Stimulated activated CD8-positive, alpha-beta memory T cell treated with anti-CD3 and anti-CD28 coated beads, Interleukin-7, amount 100 ng/mL, for 48 hours (primary cell): ENCODE measurements around the gene HOXB8.

Experiments
- DNase-seq, 2 donors: peaks; one replicate each; pipeline ENCODE4 v3.0.0-alpha.2; 2020; ENCODE audit warnings: low read depth in 1 of 2; ENCODE audit errors: extremely low read depth in 1 of 2

Gene HOXB8

DNA sequence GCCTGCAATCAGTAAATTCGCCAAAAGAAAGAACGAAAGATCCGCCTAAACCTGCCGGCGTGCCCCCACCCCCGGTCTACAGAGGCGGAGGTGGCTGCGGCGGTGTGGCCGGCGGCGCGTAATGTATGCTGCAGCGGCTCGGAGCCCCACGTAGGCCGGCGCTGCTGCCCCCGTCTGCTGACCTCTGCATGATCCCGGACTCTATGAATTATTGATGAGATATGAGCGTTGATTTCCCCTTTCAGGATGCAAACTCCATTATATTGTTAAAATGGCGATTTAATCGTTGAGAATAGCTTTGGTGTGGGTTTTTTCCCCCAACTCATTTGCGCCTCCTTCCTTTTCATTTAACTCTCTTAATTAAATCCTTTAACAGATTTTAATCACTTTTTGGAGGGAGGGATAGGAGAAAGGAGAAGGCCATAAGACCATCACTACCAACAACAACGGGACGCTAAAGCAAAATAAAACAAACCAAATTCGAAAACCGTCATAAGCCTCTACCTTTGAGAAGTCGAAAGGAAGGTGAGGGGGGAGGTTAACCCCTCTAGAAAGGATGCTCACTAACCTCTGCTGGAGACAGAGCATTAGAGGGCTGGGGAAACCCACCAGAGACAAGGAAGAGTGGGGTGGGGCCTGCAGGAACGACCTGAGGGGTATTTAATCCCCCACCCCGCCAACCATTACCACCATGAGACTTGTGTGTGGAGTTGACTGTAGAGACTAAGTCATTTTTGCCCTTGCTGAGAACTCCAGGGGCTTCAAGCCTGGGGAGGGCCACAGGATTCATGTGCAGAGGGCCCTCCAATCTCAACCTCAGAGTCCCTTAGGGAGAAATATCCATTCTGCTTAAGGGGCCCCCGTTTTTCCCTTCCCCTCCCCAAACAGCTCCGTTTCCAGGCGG lies 28.5 kb downstream of the HOXB8 start:
- DNase-seq: no peak

DNA sequence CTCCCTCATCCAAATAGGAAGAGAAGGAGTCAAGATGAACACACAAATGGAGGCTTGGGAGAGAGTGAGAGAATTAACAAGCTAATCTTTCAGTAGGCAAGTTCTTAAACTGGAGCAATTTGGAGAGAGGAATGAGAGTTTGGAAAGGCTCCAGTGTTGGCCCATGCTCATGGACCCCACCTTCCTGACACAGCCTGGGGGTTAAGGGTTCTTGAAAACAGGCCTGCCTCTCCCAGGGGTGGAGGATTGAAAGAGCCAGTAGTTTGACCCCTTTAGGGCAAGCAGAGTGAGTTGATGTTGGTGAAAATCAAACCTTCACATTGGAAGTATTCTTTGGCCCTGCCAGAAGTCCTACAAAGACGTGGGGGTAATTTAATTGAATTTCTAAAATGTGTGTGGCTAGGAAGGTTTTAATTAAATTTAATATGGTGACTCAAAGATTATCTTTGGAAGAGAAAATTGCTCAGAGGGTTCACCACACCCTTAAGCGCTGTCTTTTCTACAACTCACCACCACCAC lies 30.8 kb downstream of the HOXB8 start:
- DNase-seq: no peak

DNA sequence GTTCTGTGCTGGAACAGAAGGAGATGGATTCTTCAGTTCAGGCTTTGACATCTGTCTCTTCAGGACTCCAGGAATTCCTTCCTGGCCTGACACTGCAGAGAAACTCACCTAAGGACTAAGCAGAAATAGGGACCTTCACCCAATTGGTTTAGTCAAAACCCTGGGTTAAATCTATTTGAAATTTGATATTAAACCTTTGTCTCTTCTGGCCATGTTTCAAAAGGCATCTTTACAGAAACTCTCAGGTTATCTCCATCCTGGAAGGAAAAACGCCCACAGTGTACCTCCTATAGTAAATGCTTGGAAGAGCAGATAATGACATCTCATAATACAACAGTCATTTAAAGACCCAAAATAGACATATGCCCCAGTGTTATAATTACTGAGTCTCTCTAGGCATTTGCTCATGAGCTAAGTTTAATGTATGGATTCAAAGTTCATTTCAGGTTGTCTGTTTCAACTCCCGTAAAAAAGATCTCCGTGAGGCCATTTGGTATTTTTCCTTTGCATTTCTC lies 31.3 kb downstream of the HOXB8 start:
- DNase-seq: no peak

DNA sequence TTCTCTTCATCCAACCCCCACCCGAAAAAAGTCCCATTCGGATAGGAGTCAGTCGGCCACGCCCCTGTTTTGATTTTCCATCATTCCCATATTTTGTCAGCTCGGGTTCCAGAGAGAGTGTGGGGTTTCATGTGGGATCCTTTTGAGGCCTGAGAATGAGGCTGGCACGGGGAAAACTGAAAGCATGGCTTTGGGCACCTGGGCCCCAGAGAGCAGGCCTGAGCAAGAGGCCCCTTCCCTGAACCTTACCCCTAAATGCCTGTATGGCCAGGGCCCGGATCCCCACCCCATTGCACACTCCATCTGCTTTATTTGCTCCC lies 32.4 kb downstream of the HOXB8 start:
- DNase-seq: no peak

DNA sequence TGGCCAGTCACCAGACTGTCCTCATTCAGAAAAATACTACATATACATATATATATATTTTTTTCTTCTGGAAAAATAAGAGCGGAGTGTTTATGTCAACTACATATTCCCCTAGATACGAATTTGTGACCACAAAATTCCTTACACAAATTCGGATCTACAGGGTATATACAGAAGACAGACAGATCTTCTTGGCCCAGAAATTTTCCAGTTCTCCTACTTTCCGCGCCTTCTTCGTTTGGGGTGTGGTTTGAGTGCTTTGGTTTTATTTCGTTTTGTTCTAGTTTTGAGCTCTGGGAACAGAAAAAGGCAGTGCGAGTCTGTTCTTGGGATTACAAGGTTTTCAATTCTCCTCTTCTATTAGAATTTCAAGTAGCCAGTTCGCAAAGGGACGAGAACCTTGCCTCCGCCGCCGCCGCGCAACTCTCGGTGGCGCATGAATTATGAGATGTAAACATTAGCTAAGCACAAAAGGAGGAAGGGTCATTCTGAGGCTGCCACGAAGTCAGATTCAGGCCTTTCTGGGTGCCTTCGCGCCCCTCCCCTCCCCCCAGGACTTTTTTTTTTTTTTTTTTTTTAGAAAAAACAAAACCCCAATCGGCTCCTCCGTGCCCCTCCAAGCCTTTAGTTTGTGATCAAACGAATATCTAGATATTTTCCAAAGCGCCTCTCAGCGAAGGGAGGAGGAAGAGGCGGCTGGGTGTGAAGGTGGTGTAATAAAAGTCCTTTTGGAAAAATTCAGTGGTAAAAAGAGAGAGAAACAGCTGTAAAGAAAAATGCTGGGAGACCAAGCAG lies 35.1 kb downstream of the HOXB8 start:
- no peak for DNase-seq

DNA sequence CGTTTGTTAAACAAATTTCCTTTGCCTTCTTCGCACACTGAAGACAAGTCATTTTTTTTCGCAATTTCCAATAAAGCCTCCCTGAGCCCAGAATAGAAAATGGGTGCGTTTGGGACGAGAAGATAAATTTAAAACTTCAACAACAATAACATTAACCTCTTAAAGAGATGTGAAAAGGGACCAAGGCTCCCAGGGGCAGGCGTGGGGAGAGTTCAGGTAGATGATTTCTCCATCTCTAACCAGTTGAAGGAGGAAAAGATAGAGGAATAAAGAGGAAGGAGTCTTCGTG lies 35.7 kb downstream of the HOXB8 start:
- DNase-seq: no peak

DNA sequence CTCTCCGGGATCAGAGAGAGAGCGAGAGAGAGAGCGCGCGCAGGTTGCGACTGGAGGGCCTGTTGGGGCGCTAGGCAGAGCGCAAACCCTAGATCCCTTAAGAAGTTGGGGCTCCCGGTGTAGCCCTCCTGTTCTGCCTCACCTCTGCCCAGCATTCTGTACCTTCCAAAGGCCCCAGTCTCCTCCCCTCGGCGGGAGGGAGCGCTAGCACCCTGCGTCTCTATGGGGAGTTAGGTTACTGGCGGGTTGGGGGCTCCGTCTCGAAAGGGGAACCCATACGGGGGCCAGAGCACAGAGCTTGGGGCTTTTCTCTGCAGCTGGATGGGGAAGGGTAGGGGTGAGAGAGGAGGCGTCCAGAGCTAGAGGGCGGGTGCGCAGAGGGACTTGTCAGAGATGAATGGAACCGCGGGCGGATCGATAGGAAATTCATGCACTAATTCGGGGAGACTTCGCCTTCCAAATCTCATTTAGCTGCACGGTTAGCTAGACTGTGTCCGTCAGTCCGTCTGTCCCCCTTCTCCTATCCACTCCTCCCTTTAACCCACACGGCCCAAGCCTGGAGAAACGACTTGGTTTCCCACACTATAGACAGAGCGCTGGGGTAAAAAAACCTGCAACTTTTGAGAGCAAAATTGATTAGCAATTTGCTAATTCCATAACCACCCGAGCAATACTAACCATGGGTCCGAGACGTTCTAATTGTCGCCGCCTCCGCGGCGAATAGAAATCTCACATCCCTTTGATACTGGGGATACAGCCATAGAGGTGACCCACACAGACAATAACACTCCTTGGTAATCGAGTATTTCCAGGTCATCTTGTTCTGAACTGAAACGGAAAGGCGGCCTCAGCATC lies 36.2 kb downstream of the HOXB8 start:
- no peak for DNase-seq

DNA sequence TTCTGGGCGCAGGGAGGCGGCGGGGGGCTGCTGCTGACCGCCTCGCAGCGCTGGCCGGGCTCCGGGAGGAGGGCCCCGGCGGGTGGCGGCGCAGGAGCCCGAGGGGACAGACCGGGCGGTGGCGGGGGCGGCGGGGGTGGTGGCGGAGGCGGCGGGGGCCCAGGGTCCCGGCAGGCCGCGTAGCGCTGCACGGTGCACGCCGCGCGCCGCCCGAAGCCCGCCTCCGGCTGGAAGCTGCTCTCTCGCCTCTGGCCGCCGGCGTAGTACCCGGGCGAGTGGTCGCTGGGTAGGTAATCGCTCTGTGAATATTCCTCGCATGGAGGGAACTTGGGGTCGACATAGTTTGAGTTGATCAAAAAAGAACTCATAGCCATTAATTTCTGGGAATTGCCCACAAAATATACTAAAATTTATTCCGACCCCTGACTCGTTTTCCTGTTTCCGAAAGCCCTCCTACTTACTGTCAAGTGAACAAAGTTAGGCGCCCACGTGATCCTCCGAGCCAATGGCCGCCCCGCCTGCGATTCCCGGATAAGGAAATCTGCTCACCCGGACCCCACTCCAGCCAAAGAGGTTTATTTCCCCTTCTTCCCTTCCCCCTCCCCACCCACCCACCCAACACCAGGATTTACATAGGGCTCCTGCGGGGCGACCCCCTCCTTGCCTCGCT lies 37.0 kb downstream of the HOXB8 start, which contains the start of gene HOXB4:
TSS of gene HOXB4 (minus strand) at position 405 of the 670 bp plus-strand sequence. CDS start at position 374, 31 bp downstream.
- peak in 1 of 2 donors; percentile 61 for DNase-seq

DNA sequence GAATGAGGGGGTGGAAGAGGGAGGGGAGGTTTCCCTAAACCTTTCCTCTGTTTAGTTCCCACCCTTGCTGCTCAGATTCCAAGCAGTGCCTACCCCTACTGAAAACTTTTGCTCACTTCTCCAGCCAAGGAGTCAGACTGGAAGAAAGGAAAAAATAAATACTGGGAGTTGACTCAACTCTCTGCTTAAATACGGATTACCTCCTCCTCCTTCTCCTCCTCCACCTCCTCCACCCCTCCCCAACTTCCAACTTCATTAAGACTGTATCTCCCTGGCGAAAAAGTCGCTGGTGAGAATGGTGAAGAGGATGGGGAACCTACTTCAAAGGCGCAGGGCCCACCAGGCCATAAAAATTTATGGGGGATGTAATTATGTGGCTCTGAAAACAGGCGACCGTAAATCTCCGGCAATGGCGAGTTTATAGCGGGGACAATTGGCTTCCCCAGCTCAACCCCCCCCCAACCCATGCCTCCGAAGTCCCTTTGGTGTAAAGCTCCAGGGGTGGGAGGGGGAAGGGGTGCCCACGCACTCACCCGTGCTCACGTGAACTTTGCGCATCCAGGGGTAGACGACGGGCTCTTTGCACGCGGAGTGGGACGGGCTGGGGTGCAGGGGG lies 37.7 kb downstream of the HOXB8 start:
- no peak for DNase-seq

DNA sequence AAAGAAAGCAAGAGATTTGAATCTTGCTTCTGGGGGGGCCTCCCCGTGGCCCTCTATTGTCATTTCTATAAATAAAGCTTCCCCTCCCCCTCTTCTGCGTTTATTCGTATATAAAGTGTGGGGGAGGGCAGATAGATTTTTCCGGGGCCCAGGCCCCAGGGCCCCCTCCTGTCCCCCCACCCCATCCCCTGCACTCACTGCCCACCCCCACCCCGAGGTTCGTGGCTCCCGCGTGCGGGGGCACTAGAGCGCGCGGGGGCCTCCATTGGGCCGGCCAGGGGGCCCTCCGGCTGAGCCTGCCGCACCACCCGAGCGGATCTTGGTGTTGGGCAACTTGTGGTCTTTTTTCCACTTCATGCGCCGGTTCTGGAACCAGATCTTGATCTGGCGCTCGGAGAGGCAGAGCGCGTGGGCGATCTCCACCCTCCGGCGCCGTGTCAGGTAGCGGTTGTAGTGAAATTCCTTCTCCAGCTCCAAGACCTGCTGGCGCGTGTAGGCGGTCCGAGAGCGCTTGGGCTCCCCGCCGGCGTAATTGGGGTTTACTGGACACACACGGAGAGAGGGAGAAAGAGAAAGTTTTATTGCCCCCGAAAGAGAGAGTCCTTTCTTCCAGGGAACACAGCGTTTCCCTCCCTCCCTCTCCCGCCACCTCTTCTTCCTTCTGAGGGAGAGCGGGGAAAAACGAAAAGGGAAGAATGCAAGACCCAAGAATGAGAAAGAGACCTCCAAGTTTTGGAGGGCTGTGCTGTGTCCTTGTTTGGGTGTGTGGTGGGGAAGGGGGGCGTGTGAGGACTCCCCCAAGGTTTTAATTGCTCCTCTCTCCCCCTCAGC lies 38.4 kb downstream of the HOXB8 start:
- no peak for DNase-seq

DNA sequence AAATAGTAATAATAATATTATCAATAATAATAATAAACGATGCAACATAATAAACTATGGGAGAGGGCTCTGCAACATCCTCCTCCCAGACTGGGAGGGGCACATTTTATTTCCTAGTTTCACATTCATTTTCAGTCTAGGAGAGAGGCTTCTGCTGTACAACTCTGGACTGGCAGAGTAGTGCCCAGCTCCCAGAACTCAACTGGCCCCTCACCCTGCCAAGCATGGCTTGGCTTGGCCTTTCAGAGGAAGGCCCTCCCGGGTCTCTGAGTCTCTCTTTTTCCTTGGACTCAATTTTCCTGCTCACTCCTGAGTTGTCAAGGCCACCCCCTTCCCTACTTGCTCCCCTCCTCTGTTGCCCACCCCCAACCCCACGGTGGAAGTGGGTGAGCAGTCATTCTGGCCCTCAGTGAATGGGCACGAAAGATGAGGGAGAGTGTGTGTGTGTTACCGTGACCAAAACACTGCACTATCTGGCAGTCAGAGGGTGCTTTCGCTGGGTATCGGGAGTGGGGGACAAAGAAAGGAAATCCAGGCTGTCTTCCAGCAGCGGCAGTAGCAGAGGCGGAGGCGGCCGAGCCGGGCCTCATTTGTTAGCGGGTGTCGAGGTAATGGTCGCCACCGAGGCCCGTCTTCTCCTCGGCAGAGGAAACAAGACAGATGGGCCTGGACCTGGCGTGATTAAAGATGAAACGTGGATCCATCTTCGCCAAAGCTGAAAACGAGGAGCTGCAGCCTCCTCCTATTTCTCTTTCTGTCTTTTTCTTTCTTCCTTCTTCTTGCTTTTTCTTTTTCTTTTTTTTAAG lies 39.2 kb downstream of the HOXB8 start:
- DNase-seq: no peak

DNA sequence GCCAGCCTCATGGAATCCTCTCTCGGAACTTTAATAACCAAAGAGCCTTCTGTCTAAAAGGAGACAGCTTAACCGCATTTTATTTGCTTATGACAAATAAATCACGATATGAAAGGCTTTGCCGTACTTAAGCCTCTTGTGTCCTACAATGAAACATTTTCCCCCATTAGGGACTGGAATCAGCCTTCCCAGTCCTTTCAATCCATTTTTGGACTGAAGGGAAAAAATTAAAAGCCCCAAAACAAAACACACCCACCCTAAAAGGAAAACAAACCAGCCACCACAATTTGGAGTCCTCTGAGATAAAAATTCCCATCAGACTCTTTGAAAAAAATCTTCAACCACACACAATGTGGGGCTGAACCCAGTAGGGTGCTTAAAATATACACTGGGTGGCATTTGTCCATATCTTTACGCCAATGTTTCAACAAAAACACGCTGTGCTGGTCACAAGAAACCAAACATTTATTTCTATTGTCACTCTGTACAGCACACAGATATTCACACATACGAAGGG lies 40.0 kb downstream of the HOXB8 start:
- DNase-seq: no peak

DNA sequence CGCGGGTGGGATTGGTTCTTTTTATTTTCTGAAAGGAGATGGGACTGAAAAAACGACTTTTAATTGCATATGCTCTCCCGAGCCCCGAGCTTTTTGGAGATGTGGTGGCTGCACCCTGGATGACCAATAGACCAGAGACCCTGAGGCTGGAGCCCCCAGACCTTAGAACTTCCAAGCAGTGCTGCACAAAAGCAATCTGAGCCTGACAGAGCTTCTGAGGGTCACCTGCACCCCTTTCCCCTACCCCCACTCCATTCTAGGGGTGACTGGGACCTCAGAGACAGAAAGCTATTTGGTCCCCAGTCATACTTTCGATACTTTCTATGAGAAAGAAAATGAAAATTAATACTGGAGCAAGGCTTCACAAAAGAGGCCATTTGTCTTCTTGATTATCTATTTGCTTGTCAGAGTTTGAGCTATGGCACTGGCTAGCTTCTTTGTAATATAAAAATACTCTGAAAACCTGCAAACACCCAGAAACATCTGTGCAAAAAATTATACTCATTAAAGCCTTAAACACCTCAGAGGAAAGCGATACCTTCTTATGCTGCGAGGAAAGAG lies 40.5 kb downstream of the HOXB8 start:
- no peak for DNase-seq

DNA sequence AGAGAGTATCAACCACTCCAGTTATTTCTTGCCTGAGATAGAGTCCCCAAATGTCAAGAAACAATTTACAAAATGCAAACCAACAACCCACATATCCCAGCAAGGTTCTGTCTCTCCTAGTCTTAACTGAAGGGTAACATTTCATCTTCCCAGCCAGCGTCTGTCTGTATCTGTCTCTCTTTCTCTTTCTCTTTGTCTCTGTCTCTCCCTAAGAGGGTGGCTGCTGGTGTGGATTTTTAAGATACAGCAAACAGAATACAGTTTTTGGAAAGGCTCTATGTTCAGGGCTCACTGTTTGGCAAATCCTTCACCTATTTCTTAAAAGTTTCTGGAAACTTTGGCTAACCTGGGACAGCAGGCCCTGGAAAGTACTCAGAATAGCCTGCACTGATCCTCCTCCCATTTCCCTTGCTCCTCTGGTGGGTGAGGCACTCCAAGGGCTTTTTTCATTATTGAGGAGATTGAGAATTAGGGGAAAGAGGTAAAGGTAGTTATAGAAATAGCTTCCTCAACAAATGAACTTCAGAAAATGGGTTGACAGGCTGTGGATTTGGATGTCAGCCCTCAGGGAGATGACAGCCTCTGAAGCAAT lies 43.2 kb downstream of the HOXB8 start:
- no peak for DNase-seq

DNA sequence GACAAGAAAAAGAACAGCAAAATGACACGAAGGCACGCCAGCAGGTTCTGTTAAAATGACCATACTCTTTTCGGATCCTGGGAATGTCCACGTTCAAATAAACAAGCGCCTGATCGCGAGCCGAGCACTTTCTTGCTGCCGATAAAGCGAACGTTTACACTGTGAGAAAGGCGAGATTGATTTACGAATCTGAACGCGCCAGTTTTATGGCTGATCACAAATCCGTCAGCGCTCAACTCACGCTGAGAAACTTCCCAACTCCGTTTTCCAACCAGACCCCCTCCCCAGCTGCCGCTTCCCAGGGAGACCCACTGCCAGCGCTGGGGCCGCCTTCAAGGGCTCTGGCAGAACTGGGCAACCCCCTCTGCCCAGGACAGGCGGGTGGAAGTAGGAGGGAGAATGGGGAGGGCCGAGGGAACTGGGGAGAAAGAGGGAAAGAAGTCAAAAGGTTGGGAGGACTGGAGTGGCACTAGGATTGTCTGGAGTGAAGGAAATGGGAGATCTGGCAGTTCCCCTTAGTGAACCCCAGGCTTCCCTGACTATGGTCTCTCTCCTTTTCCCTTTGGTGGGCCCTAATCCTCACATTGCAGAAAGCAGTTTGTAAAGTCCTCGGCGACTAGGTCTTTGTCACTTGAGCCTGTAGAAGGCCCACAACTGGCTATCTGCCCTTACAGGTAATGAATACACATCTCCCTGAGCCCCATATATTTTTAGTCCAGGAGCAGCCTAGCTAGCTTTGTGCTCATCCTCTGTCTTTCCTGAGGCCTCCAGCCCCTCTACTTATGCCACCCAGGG lies 43.9 kb downstream of the HOXB8 start:
- DNase-seq: no peak

DNA sequence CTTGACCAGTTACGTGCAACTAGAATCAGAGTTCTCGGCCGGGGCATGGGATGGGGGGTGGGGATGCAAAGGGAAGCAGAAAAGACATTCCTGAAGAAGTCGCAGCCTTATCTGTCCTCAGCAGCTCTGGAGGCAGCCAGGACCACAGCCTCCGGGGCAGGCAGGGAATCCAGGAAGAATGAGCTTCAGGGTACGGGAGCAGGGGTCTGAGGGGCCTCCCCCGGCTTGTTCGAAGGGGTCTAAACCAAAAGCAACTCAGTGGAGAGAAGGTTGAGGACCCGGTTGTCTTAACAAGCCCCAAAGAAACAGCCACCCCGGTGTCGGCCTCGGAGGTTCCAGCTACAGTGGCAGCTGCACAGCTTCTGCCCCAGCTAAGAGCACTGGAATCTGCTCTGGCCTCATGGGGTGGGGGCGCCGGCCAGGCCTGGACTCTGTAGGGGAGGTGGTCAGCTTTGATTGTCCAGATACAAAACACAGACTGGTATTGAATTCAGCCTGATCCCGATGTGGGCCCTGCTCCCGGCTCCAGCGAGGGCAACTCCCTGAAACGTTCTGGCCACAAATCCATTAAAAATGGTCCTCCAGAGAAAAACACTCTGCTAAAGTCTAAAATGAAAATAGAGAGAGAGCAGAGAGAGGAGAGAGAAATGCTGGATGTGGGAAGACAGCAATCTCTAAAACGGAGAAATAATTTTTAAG lies 44.6 kb downstream of the HOXB8 start:
- no peak for DNase-seq
